NCI-H2227 (cell line): ENCODE data around the gene ODAD4.

Experiments used
- DNase-seq: peaks from one replicate; lab custom pipeline; 2025; ENCODE audit not compliant: unreplicated experiment; lab: John Stamatoyannopoulos, UW

The ODAD4 gene

DNA sequence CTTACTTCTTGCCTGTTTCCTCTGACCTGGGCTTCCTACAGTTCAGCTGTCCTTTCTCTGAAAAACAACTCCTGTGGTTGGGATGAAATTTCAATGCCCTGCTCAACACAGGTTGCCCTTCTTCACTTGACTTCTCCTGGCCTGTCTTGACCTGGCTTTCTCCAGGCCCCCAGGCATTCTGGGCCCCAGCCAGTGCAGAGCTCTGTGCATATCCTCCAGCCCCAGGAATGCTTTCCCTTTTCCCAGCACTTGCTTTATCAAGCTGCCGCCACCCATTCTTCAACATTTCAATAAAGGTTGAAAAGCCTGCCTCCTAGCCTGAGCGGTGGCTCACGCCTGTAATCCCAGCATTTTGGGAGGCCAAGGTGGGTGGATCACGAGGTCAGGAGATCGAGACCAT, 10.8 kb downstream of the ODAD4 start:
- no peak for DNase-seq

DNA sequence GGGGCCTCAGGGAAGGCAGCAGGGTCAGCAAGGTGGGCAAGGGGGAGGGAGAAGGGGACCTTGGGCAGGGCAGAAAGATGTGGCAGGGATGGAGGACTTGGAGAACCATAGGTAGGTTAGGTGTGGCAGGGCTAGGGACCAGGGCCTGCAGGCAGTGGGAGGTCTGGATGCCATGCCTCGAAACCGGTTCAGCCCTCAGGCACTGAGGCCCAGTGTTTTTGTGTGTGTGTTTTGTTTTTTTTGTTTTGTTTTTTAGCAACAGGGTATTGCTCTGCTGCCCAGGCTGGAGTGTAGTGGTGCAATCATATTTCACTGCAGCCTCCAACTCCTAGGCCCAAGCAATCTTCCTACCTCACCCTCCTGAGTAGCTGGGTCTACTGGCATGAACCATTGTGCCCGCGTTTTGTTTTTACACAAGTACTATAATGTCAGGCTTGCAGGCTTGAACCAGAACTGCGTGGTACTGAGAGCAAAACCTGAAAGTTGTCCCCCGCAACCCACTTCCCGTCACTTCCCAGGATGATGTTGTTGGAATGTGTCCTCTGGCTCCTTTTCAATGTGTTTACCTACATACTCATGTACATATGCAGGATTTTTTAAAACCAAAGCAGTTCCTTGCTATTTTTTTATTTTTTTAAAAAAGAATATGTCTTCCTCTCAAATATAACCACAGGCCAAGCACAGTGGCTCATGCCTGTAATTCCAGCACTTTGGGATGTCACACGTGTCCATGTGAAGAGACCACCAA, 12.4 kb downstream of the ODAD4 start:
- DNase-seq, result no peak

DNA sequence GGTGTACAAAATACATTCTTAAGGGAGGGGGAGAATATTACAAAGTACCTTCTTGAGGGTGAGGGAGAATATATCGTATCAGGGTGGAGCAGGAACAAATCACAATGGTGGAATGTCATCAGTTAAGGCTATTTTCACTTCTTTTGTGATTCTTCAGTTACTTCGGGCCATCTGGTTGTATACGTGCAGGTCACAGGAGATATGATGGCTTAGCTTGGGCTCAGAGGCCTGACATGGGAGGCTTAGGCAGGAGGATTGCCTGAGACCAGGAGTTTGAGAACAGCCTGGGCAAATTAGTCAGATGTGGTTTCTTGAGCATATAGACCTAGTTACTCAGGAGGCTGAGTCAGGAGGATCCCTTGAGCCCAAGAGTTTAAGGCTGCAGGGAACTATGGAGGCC, 13.1 kb downstream of the ODAD4 start:
- no peak for DNase-seq

DNA sequence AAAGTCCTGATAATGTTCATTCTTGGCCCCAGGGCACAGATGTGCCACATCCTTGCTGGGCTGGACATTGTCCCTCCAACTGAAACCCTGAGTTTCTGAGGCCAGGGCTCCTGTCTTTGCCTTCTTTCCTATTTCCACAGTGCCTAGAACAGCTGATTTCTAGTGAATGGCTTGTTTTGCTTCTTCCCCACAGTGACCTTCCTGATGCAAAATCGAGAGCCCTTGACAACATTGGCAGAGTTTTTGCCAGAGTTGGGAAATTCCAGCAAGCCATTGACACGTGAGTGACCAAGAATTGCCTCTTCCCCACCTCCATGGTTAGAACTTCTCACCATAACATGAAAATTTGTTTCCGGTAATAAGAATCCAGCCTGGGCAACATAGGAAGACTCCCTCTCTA, 14.5 kb downstream of the ODAD4 start:
- no peak for DNase-seq

DNA sequence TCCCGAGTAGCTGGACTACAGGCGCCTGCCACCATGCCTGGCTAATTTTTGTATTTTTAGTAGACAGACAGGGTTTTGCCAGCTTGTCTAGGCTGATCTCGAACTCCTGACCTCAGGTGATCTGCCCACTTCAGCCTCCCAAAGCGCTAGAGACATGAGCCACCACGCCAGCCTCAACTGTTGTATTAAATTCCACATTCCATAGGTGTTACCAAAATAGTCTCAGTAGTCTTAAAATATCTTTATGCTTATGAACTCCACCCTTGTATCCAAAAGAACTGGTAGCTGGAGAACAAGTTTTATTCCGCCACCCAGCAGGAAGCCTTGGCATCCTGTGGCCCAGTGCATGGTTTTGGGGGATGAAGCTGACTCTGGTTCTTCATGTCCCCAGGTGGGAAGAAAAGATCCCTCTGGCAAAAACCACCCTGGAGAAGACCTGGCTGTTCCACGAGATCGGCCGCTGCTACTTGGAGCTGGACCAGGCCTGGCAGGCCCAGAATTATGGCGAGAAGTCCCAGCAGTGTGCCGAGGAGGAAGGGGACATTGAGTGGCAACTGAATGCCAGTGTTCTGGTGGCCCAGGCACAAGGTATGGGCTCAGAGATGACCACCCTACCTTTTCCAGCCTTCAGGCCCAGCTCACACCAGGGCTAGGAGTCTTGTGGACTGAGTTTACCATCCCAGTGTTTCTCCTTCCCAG, 18.5 kb downstream of the ODAD4 start:
- no peak for DNase-seq

DNA sequence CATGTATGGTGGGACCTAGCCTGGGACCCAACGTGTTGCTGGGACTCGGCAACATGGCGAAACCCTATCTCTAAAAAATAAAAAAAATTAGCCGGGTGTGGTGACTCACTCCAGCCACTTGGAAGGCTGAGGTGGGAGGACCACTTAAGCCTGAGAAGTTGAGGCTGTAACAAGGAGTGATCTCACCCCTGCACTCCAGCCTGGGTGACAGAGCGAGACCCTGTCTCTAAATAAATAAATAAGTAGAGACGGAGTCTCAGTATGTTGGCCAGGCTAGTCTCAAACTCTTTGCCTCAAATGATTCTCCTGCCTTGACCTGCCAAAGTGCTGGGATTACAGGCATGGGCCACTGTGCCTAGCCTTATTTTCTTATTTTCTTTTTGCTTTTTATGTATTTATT, 26.1 kb downstream of the ODAD4 start:
- no peak for DNase-seq

DNA sequence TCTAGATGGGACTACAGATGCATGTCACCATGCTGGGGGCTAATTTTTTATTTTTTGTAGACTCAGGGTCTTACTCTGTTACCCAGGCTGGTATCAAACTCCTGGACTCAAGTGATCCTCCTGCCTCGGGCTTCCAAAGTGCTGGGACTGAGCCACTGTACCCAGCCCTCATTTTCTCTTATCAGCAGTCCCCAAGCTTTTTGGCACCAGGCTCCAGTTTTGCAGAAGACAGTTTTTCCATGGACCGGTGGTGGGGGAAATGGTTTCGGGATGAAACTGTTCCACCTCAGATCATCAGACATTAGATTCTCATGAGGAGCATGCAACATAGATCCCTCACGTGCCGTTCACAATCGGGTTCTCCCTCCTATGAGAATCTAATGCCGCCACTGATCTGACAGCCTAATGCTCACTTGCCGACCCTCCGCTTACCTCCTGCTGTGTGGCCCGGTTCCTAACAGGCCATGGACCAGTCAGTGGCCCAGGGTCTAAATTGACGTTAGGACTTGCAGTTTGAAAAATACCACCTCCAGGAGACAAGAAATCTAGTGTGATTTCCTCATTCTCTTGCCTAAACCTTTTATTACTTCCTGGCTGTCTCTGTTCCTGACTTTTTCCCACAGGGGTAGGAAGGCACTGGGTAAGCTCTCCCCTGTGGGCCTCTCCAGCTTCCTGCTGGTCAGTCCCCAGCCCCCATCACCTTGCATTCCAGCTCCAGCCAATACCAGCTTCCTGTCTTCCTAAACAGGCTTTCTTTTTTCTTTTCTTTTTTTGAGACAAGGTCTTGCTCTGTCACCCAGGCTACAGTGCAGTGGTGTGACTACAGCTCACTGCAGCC, 26.8 kb downstream of the ODAD4 start:
- no peak for DNase-seq

DNA sequence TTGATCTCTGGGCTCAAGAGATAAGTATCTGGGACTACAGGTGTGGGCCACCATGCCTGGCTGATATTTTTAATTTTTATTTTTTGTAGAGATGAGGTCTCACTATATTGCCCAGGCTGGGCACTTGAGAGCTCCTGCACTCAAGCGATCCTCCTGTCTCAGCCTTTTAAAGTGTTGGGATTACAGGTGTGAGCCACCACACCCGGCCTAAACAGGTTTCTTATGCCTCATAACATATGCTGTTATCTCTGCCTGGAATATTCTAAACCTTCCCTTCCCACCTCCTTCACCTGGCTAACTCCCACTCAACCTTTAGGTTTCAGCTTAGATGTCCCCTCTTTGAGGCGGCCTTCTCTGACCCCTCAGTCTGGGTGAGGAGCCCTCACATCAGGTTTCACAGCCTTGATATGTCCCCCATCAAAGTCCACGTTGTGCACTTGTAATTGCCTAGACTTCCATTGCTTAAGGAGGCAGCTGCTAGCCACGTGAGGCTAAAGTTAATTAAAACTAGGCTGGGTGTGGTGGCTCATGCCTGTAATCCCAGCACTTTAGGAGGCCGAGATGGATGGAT, 27.5 kb downstream of the ODAD4 start:
- DNase-seq, result no peak

DNA sequence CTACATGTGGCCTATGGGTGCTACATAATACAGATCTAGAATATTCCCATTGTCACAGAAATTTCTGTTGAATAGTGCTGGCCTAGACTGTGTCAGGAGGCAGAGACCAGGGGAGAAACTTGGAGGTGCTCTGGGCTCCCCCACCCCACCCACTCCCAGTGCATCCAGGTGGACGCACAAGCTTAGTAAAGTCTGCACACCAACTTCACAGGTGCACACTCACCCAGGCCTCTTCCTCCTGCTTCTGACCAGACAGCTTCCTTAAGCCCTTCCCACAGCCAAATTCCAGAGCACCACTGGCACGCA, 28.6 kb downstream of the ODAD4 start:
- no peak for DNase-seq

DNA sequence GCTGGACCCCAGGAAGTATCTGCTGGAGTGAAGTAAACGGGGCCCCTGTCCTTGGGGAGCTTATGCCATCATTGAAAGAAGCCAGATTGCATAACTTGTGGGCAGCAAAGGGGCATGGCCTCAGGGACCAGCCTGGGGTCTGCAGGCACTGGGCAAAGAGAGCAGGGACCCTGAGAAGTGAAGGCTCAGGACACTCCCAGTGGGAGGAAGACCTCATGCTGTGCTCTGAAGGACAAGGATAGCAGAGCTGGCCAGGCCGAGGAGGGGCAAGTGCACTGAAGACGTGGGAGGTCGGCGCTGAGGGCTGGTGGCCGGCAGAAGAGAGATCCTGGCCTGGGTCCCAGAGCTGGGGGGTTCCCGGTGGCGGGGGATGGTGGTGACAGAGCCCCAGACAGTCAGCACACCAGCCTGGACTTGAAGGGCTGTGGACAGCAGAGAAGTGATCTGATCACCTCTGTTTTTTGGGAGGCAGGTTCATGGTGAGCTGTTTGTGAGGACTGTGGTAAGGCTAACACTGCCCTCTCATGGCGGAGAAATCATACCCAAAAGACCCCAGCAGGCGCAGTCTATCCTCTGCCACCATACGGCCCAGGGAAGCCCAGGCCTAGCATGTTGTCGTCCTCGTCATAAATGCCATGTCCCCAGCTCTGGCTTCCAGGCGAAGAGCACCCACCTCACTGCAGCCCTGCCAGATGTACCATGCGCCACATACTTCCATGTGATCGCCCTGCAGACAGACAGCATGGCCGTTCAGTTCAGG, 29.1 kb downstream of the ODAD4 start:
- peak; percentile 27 for DNase-seq

DNA sequence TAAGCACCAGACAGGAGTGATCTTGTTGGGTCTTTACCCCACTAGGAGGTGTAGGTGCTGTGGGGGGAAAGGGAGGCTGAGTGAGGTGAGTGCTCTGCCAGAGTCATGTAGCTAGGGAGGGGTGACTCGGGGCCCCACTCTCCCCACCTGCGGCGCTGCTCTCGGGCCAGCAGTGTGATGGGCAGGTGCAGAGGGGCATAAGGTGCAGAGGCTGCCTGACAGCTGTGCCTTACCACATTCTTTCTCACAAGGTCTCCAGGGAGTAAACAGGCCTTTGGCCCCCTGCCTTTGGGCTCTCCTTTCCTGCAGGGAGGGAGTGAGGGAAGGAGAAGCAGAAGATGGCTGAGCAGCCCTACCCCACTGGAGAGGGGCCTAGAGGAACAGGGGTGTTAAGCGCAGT, 31.7 kb downstream of the ODAD4 start:
- no peak for DNase-seq

DNA sequence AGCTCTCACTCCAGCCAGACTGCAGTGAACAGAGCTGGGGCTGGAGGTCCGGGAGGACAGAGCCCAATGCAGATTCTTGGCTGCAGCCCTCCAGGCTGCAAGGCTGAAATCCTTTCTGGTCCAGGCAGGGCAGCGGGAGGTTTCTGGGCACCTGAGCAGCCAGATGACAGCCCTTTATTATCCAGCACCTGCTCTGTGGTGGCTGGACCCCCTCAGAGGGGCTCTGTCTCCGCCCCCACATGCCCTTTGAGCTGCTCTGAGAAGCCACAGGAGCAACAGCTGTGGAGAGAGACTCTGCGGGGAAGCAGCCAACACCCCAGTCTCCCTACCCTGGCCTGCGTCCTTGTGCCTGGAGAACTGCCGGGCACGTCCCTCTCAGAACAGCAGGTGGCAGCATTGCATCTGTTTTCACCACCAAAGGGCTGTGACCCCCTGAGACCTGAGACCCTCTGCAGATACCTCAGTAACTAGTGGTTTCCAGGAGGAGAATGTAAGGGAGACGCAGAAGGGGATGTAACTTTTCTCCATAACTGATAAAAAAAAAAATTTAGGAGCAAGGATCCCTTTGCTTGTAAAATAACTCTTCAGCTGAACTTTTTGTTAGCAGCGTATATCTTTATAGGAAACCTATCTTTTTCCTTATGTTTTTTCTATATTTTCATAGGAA, 32.5 kb downstream of the ODAD4 start:
- DNase-seq, result peak; percentile 79

DNA sequence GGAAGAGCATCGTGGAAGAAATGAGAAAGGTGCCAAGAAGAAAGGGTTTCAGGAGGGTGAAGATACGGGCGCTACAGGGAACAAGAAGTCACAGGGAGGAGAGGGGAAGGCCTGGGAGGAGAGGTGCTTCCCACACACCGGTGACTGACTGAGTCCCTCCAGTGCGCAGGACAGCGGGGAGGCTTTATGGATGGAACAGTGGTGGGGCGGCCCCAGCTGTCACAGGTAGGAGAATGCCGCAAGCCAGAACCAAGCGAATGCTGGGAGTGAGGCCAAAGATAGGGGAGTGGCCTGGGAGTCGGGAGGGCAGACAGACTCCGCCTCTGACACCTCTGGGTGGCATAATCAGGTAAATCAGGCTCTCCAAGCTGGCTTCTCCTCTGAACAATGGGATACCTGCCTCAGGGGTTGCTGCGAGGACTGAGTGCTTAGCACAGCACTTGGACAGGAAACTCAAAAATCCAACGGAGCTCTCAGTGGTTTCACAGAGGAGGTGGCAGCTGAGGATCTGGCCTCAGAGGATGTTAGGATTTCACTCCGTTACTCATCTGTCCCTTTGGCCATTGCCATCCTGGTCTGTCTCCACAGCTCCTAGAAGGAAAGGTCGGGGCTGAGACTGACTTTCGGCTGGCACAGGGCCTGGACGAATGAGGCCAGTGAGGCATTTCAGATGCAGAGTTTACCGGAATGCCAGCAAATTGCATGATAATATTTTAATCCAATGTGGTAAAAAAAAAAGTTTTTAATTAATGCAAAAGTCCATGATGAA, 35.5 kb downstream of the ODAD4 start:
- DNase-seq, result peak; percentile 82

DNA sequence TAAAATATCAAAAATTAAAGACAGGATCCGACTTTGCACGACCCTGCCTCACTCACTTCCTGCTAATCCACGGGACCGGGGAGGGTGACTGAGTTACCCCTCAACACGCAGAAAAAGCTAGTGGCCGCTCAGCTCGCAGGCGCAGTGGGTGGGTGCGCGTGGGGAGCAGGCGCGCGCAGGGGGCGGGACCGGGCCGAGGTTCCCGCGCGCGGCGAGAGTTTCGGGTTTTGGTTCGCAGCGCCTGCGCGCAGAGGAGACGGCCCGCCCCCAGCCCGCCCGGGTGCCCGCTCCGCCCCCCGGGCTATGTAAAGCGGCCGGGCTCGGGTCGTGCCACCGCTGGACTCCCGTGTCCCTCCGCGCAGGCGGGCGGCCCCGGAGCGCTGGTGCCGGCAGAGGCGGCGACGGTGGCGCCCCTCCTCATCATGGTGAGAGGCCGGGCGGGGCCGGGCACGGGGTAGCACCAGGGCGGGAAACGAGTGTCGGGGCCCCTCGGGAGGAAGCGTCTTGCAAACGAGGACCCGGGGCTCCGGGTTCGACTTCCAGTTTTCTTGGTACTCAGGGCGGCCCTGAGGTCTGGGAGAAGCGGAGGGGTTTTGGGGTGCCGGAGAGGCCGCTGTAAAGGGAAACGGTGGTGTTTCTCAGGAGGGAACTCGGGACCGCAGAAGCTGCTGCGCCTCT, 36.2 kb downstream of the ODAD4 start, which contains the start of gene CNP:
CNP (plus strand) TSS at position 333 of the 678 bp plus-strand sequence; CDS start at position 423, 90 bp downstream.
- peak; percentile 96 for DNase-seq

DNA sequence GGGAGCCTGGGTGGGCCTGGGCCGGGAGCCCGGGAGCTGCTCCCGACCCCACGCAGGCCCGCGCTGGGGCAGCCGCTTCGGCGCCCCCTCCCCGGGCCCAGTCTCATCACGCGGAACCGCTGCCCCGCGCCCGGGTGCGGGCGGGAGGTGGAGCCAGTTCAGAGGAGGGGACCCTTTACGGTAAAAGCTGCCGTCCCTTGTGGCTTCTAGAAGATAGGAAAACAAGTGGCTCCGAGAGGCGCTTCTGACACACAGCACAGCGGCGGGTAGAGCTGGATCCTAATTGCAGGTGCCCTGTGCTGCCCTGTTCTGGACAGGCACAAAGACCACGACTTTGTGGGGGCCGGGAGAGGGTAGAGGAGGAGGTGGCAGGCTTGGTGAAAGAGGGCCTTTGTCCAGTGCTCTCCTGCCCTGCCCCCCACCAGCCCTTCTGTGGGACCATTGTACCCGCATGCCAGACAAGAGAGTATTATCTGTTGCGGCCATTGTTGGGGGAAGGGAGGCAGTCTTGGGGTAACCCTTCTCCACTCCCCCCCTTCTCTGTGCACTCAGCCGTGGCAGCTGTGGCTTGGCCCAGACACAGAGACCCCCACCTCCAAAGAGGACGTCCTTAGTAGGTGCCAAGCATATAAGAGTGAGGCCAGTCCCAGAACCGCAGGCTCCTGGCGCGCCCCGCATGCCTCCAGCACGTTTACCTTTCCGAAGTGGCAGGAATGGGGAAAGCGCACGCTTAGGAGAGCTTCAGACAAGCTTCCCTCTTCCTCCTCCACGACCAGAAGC, 36.9 kb downstream of the ODAD4 start:
- peak; percentile 66 for DNase-seq

DNA sequence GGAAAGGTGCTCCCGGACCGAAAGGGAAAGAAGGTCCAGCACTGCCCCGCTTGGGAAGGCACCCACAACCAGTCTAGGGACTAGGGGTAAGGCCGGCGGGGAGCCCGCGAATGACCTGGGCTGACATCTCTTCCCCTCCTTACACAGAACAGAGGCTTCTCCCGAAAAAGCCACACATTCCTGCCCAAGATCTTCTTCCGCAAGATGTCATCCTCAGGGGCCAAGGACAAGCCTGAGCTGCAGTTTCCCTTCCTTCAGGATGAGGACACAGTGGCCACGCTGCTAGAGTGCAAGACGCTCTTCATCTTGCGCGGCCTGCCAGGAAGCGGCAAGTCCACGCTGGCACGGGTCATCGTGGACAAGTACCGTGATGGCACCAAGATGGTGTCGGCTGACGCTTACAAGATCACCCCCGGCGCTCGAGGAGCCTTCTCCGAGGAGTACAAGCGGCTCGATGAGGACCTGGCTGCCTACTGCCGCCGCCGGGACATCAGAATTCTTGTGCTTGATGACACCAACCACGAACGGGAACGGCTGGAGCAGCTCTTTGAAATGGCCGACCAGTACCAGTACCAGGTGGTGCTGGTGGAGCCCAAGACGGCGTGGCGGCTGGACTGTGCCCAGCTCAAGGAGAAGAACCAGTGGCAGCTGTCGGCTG, 37.6 kb downstream of the ODAD4 start:
- DNase-seq, result no peak

DNA sequence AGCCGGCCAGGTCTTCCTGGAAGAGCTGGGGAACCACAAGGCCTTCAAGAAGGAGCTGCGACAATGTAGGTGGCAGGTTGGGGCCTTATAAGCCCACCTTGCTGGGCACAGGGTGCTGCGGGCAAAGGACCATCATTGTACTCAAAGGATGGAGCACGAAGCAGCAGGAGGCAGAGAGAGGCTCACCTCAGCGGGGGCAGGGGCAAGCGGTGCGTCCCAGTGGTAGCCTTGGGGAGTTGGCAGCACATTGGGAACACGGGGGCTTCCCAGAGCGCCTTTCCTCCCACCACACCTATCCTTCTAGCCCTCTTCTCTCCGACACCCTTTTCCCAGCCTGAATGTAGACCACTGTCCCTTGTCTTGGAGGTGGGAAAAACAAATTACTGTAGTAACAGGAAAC, 38.3 kb downstream of the ODAD4 start:
- DNase-seq, result no peak

DNA sequence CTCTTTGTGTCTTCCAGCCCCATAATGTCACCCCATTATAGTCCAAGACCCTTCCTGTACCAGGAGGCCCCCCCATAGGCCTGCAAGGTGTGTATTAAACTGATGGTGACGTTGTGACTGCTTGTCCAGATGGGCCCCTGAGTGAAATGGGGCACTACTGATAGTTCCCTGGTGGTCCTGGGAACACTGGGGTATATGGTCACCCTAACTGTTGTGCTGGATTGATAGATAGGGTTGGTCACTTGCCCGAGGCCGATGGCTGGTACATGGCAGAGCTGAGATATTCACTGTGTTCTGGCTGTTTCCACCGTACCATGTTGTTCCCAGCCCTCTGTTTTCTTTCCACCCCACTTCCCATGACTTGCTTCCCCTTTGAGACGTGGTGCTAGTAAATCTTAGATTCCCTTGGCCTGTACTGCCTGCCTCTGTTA, 40.5 kb downstream of the ODAD4 start:
- no peak for DNase-seq
